ENCODE measurements around the gene UGT1A9.

- no peak for TF ChIP-seq CTCF (IDR thresholded peaks at IDR 0.05; ENCODE audit: insufficient read depth, low read length)
- no peak for TF ChIP-seq POLR2AphosphoS5 (IDR thresholded peaks at IDR 0.05; ENCODE audit: low read depth)
- TF ChIP-seq REST (IDR thresholded peaks at IDR 0.05; ENCODE audit: insufficient replicate concordance, low read depth) = no peak
- TF ChIP-seq GABPA (IDR thresholded peaks at IDR 0.05; ENCODE audit: low read depth) = no peak
Observed at GRCh38 chr2:233627331-233628025, 44.2 kb upstream of the UGT1A9 start.
